WTC11 (cell line): ENCODE measurements around the gene NDRG3. TPM values are rescaled to one million over a fixed set of nuclear protein-coding genes. Genes with fewer than 3 reads are reported as not detected.

Experiments used
- ATAC-seq: fragments of 200-7000 bp; cut with Tn5 transposase; 2 replicates; pipeline ENCODE4 v1.10.0; 2021; ENCODE audit warnings: mild to moderate bottlenecking, moderate library complexity
- CTCF ChIA-PET: fragments of 300-600 bp; sonication (Branson Sonifier 250); formaldehyde crosslinking; loops from one replicate; lab custom pipeline; 2021; ENCODE audit warnings: antibody characterized with exemption; lab: Charles Lee
- POLR2A ChIA-PET: fragments of 350-600 bp; sonication (Branson Sonifier 250); formaldehyde crosslinking; loops from one replicate; lab custom pipeline; 2021; ENCODE audit warnings: antibody characterized with exemption; lab: Charles Lee
- DNase-seq: peaks from one replicate; pipeline ENCODE4 v3.0.0; 2021; ENCODE audit warnings: low spot score
- H3K27ac Mint-ChIP-seq: 2 replicates; pipeline ENCODE4 v1.8.0; 2021; ENCODE audit warnings: mixed read lengths
- H3K27me3 Mint-ChIP-seq: 2 replicates; pipeline ENCODE4 v1.8.0; 2021; ENCODE audit warnings: low read depth, mild to moderate bottlenecking, moderate library complexity, mixed read lengths
- H3K36me3 Mint-ChIP-seq: 2 replicates; pipeline ENCODE4 v1.8.0; 2021; ENCODE audit warnings: mixed read lengths
- H3K4me1 Mint-ChIP-seq: 2 replicates; pipeline ENCODE4 v1.8.0; 2022; ENCODE audit warnings: mixed read lengths
- H3K4me3 Mint-ChIP-seq: 2 replicates; pipeline ENCODE4 v1.8.0; 2021; ENCODE audit warnings: mild to moderate bottlenecking, moderate library complexity, mixed read lengths
- H3K9me3 Mint-ChIP-seq: 2 replicates; pipeline ENCODE4 v1.8.0; 2021; ENCODE audit warnings: mixed read lengths
- ARID4B ChIP-seq: sonication (generic); formaldehyde crosslinking; IDR thresholded peaks from 2 replicates; pipeline ENCODE4 v1.8.0; 2023; ENCODE audit warnings: missing genetic modification reagents, mild to moderate bottlenecking, borderline replicate concordance
- ATF2 ChIP-seq: sonication (generic); formaldehyde crosslinking; IDR thresholded peaks from 2 replicates; pipeline ENCODE4 v1.8.1; 2022; ENCODE audit warnings: low read depth, missing genetic modification reagents, borderline replicate concordance
- ATF6 ChIP-seq: sonication (generic); formaldehyde crosslinking; IDR thresholded peaks from 2 replicates; pipeline ENCODE4 v1.8.1; 2023; ENCODE audit warnings: mild to moderate bottlenecking, missing genetic modification reagents
- CDX4 ChIP-seq: fragments of 250-450 bp; sonication (Bioruptor Pico); IDR thresholded peaks from 2 replicates; pipeline ENCODE4 v1.9.0; 2021; ENCODE audit warnings: moderate library complexity, mild to moderate bottlenecking, inconsistent platforms, borderline replicate concordance
- CREB1 ChIP-seq: sonication (generic); formaldehyde crosslinking; IDR thresholded peaks from 2 replicates; pipeline ENCODE4 v1.8.0; 2023; ENCODE audit warnings: mild to moderate bottlenecking, missing genetic modification reagents
- CTCF ChIP-seq: fragments of 200-600 bp; IDR thresholded peaks from 2 replicates; pipeline ENCODE4 v1.8.0; 2022; ENCODE audit warnings: antibody characterized with exemption
- E2F5 ChIP-seq: sonication (generic); formaldehyde crosslinking; IDR thresholded peaks from 2 replicates; pipeline ENCODE4 v1.8.1; 2022; ENCODE audit warnings: mild to moderate bottlenecking, moderate library complexity, missing genetic modification reagents
- EMX1 ChIP-seq: fragments of 250-450 bp; sonication (Bioruptor Pico); IDR thresholded peaks from 2 replicates; pipeline ENCODE4 v1.8.0; 2021; ENCODE audit warnings: mild to moderate bottlenecking
- ERG ChIP-seq: fragments of 250-450 bp; sonication (Bioruptor Pico); IDR thresholded peaks from 2 replicates; pipeline ENCODE4 v1.8.0; 2021; ENCODE audit warnings: mild to moderate bottlenecking
- ESRRA ChIP-seq: sonication (generic); formaldehyde crosslinking; IDR thresholded peaks from 2 replicates; pipeline ENCODE4 v1.8.1; 2022; ENCODE audit warnings: mild to moderate bottlenecking, missing genetic modification reagents, borderline replicate concordance
- FOXJ3 ChIP-seq: sonication (generic); formaldehyde crosslinking; IDR thresholded peaks from 2 replicates; pipeline ENCODE4 v1.9.0; 2021; ENCODE audit warnings: missing genetic modification reagents, mild to moderate bottlenecking, borderline replicate concordance
- IRF2 ChIP-seq: sonication (generic); formaldehyde crosslinking; IDR thresholded peaks from 2 replicates; pipeline ENCODE4 v1.8.0; 2022; ENCODE audit warnings: low read depth, missing genetic modification reagents, borderline replicate concordance
- JAZF1 ChIP-seq: fragments of 250-450 bp; sonication (Bioruptor Pico); IDR thresholded peaks from 2 replicates; pipeline ENCODE4 v1.9.0; 2021; ENCODE audit warnings: moderate library complexity, mild to moderate bottlenecking, inconsistent platforms
- NR3C1 ChIP-seq: sonication (generic); formaldehyde crosslinking; conservative IDR thresholded peaks from 2 replicates; pipeline ENCODE4 v1.8.1; 2023; ENCODE audit warnings: low read depth, mild to moderate bottlenecking, missing genetic modification reagents
- OVOL2 ChIP-seq: fragments of 250-450 bp; sonication (Bioruptor Pico); IDR thresholded peaks from 2 replicates; pipeline ENCODE4 v1.9.0; 2021; ENCODE audit warnings: mild to moderate bottlenecking, borderline replicate concordance
- RELA ChIP-seq: sonication (generic); formaldehyde crosslinking; IDR thresholded peaks from 2 replicates; pipeline ENCODE4 v1.8.1; 2022; ENCODE audit warnings: missing genetic modification reagents, mild to moderate bottlenecking, borderline replicate concordance
- RORB ChIP-seq: fragments of 250-450 bp; sonication (Bioruptor Pico); IDR thresholded peaks from 2 replicates; pipeline ENCODE4 v1.9.0; 2021; ENCODE audit warnings: mild to moderate bottlenecking
- USF1 ChIP-seq: sonication (generic); formaldehyde crosslinking; IDR thresholded peaks from 2 replicates; pipeline ENCODE4 v1.8.0; 2022; ENCODE audit warnings: mild to moderate bottlenecking, missing genetic modification reagents
- ZNF532 ChIP-seq: fragments of 250-450 bp; sonication (Bioruptor Pico); IDR thresholded peaks from 2 replicates; pipeline ENCODE4 v1.9.0; 2021; ENCODE audit warnings: mild to moderate bottlenecking, borderline replicate concordance
- total RNA-seq: library from RNA; stranded (reverse); gene quantifications from 3 replicates; pipeline ENCODE4 v1.2.3, GENCODE V29; 2021

NDRG3 gene
- total RNA-seq, 1 experiment from 2014 or later: 27.0 TPM

- POLR2A ChIA-PET: interaction anchor here (0.6 kb wide), 1 partner anchor 51 kb away, joined by 3 read pairs; no protein-coding TSS in a partner anchor
- Mint-ChIP-seq H3K36me3 (peaks cover 17% of the 10 kb centered on the region), H3K4me3 (no peak overlapping the region), H3K4me1 (peaks cover 16% of the 10 kb centered on the region), H3K9me3 (peaks cover 11% of the 10 kb centered on the region), H3K27ac (peak overlapping the region; percentile 50), H3K27me3 (no peaks in the 10 kb centered on the region)
- TF ChIP-seq JAZF1 (CRISPR knock-in tag) (no peak), FOXJ3 (CRISPR knock-in tag) (no peak), ERG (CRISPR knock-in tag) (no peak), USF1 (no peak), CDX4 (CRISPR knock-in tag) (no peak), EMX1 (no peak), E2F5 (CRISPR knock-in tag) (no peak), ESRRA (CRISPR knock-in tag) (no peak), ZNF532 (CRISPR knock-in tag) (no peak), ATF6 (CRISPR knock-in tag) (no peak), NR3C1 (CRISPR knock-in tag) (no peak), RORB (no peak), ATF2 (no peak), ARID4B (CRISPR knock-in tag) (no peak), CREB1 (CRISPR knock-in tag) (no peak), IRF2 (CRISPR knock-in tag) (no peak), OVOL2 (no peak), RELA (CRISPR knock-in tag) (no peak), CTCF (no peak)
- CTCF ChIA-PET: interaction anchor here (0.9 to 1.4 kb wide), 2 partner anchors 23 to 54 kb away, joined by 4 read pairs; no protein-coding TSS in a partner anchor
- no peak for DNase-seq
- ATAC-seq: peak; percentile 73
Observed at GRCh38 chr20:36700438-36700837, 45.5 kb downstream of the NDRG3 start.
